Measurements from ENCODE around the gene WWOX.

Gene WWOX

GRCh38 chr16:78778101-78779004 is 678.9 kb downstream of the WWOX start:
- Histone ChIP-seq H3K4me1 (ENCODE audit: low read depth, poor library complexity, severe bottlenecking) (no peaks in the 10 kb centered on the region), H2AFZ (ENCODE audit: low read depth) (no peak overlapping the region), H3K4me3 (IDR thresholded peaks at IDR 0.05; ENCODE audit: insufficient read depth, low read depth, low read length) (no peak overlapping the region), H3K9ac (no peak overlapping the region), H3K27me3 (ENCODE audit: insufficient read depth, low read depth) (no peaks in the 10 kb centered on the region), H3K4me2 (no peak overlapping the region), H3K36me3 (ENCODE audit: insufficient read depth) (no peaks in the 10 kb centered on the region), H4K20me1 (ENCODE audit: insufficient read depth) (no peaks in the 10 kb centered on the region), H3K79me2 (ENCODE audit: insufficient read depth, low read depth) (no peaks in the 10 kb centered on the region), H3K27ac (no peak overlapping the region)
- no peak for TF ChIP-seq CTCF (conservative IDR thresholded peaks at IDR 0.05; ENCODE audit: low read depth, low read length)

GRCh38 chr16:78780808-78781207 is 681.4 kb downstream of the WWOX start:
- no peaks in the 10 kb centered on the region for H3K4me1 ChIP-seq (ENCODE audit: low read depth, poor library complexity, severe bottlenecking)
- H3K9ac ChIP-seq, result no peak overlapping the region
- H3K27ac ChIP-seq, result no peak overlapping the region
- H3K4me2 ChIP-seq, result no peak overlapping the region
- no peaks in the 10 kb centered on the region for H4K20me1 ChIP-seq (ENCODE audit: insufficient read depth)
- TF ChIP-seq CTCF (conservative IDR thresholded peaks at IDR 0.05; ENCODE audit: low read depth, low read length), result no peak
- no peaks in the 10 kb centered on the region for H3K36me3 ChIP-seq (ENCODE audit: insufficient read depth)
- H3K79me2 ChIP-seq (ENCODE audit: insufficient read depth, low read depth), result no peaks in the 10 kb centered on the region
- H2AFZ ChIP-seq (ENCODE audit: low read depth), result no peak overlapping the region
- H3K27me3 ChIP-seq (ENCODE audit: insufficient read depth, low read depth), result no peaks in the 10 kb centered on the region
- H3K4me3 ChIP-seq (IDR thresholded peaks at IDR 0.05; ENCODE audit: insufficient read depth, low read depth, low read length), result no peak overlapping the region

GRCh38 chr16:78782572-78782971 is 683.1 kb downstream of the WWOX start:
- no peak for TF ChIP-seq CTCF (conservative IDR thresholded peaks at IDR 0.05; ENCODE audit: low read depth, low read length)
- H3K27me3 ChIP-seq (ENCODE audit: insufficient read depth, low read depth), result no peaks in the 10 kb centered on the region

GRCh38 chr16:78783570-78784079 is 684.2 kb downstream of the WWOX start:
- Histone ChIP-seq H2AFZ (ENCODE audit: low read depth) (no peak overlapping the region), H3K4me1 (ENCODE audit: low read depth, poor library complexity, severe bottlenecking) (no peaks in the 10 kb centered on the region), H3K4me2 (no peak overlapping the region), H4K20me1 (ENCODE audit: insufficient read depth) (no peaks in the 10 kb centered on the region), H3K27me3 (ENCODE audit: insufficient read depth, low read depth) (no peaks in the 10 kb centered on the region), H3K9ac (no peak overlapping the region), H3K36me3 (ENCODE audit: insufficient read depth) (no peaks in the 10 kb centered on the region), H3K79me2 (ENCODE audit: insufficient read depth, low read depth) (no peaks in the 10 kb centered on the region), H3K4me3 (IDR thresholded peaks at IDR 0.05; ENCODE audit: insufficient read depth, low read depth, low read length) (no peak overlapping the region), H3K27ac (no peak overlapping the region)
- no peak for TF ChIP-seq CTCF (conservative IDR thresholded peaks at IDR 0.05; ENCODE audit: low read depth, low read length)

More at GRCh38 chr16:78782572-78782971, 683.1 kb downstream of the WWOX start:
- Histone ChIP-seq H2AFZ (ENCODE audit: low read depth) (no peak overlapping the region), H4K20me1 (ENCODE audit: insufficient read depth) (no peaks in the 10 kb centered on the region), H3K4me3 (IDR thresholded peaks at IDR 0.05; ENCODE audit: insufficient read depth, low read depth, low read length) (no peak overlapping the region), H3K9ac (no peak overlapping the region), H3K27ac (no peak overlapping the region), H3K4me2 (no peak overlapping the region), H3K79me2 (ENCODE audit: insufficient read depth, low read depth) (no peaks in the 10 kb centered on the region), H3K36me3 (ENCODE audit: insufficient read depth) (no peaks in the 10 kb centered on the region), H3K4me1 (ENCODE audit: low read depth, poor library complexity, severe bottlenecking) (no peaks in the 10 kb centered on the region)

Data from KMS-11 (cell line).